ENCODE data around the gene NDUFB2. TPM values are rescaled to one million over a fixed set of nuclear protein-coding genes. Genes with fewer than 3 reads are reported as not detected.
A peak's percentile ranks its signal among the peaks of the same experiment; 100 is the strongest.
"Not testable (repeated sequence)": the region's sequence is repeated elsewhere in the genome, so short reads cannot be mapped to it uniquely, and the experiment has no call there.

Gene NDUFB2
- total RNA-seq, 2 experiments from 2014 or later: 213 to 221 TPM

- Mint-ChIP-seq H3K4me1 (ENCODE audit: low read depth) (peaks cover 17% of the 10 kb centered on the region), H3K27ac (no peak overlapping the region), H3K9me3 (ENCODE audit: insufficient read depth) (no peaks in the 10 kb centered on the region), H3K36me3 (ENCODE audit: low read depth) (no peaks in the 10 kb centered on the region), H3K27me3 (ENCODE audit: low read depth) (no peaks in the 10 kb centered on the region), H3K4me3 (no peak overlapping the region)
- ChIA-PET CTCF (interaction anchor here (0.6 to 2.5 kb wide), 7 partner anchors 15 to 292 kb away, joined by 3 to 11 read pairs (median 3); partner anchors contain the start of gene MRPS33), POLR2A (no interaction called here)
- ATAC-seq (no peak), DNase-seq (no peak)
Observed at GRCh38 chr7:140722254-140722653, 25.7 kb downstream of the NDUFB2 start.

DNA sequence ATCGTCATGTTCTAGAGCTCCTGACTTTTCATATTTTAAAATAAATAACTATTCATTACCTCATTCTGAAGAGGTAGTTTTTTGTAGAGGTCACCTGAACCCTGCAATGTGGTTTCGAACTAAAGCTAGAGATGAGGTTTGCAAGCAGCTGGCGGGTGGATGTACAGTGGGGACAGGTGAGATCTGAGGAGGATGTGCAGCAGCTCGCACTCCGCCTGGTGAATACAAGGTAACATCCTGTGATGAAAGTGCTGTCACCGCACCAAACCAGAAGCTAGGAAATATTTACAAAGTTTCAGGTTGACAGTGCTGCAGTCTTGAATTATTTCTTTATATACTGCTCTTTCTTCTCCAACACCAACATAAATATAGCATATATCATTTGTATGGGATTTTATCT, 26.5 kb downstream of the NDUFB2 start:
- CTCF ChIA-PET: interaction anchor here (1.0 to 2.5 kb wide), 8 partner anchors 16 to 292 kb away, joined by 3 to 11 read pairs (median 3); partner anchors contain the start of gene MRPS33
- Mint-ChIP-seq H3K36me3 (ENCODE audit: low read depth) (no peaks in the 10 kb centered on the region), H3K9me3 (ENCODE audit: insufficient read depth) (no peaks in the 10 kb centered on the region), H3K27me3 (ENCODE audit: low read depth) (no peaks in the 10 kb centered on the region), H3K4me3 (no peak overlapping the region), H3K27ac (peak overlapping the region; percentile 16), H3K4me1 (ENCODE audit: low read depth) (peaks cover 17% of the 10 kb centered on the region)
- peak; percentile 90 for ATAC-seq
- peak; percentile 66 for DNase-seq
- POLR2A ChIA-PET: interaction anchor here (0.8 kb wide), 1 partner anchor 8 kb away, joined by 5 read pairs; no protein-coding TSS in a partner anchor

GRCh38 chr7:140723574-140723973, 27.1 kb downstream of the NDUFB2 start:
- POLR2A ChIA-PET: interaction anchor here (0.8 kb wide), 1 partner anchor 9 kb away, joined by 5 read pairs; no protein-coding TSS in a partner anchor
- Mint-ChIP-seq H3K27me3 (ENCODE audit: low read depth) (no peaks in the 10 kb centered on the region), H3K36me3 (ENCODE audit: low read depth) (no peaks in the 10 kb centered on the region), H3K4me1 (ENCODE audit: low read depth) (peaks cover 17% of the 10 kb centered on the region), H3K9me3 (ENCODE audit: insufficient read depth) (no peaks in the 10 kb centered on the region), H3K27ac (no peak overlapping the region), H3K4me3 (no peak overlapping the region)
- ATAC-seq: no peak
- no peak for DNase-seq
- CTCF ChIA-PET: interaction anchor here (1.0 to 2.5 kb wide), 5 partner anchors 17 to 291 kb away, joined by 3 to 11 read pairs (median 3); partner anchors contain the start of gene MRPS33

- no peak overlapping the region for H3K4me3 Mint-ChIP-seq
- H3K36me3 Mint-ChIP-seq (ENCODE audit: low read depth): no peaks in the 10 kb centered on the region
- CTCF ChIA-PET: interaction anchor here (0.7 to 2.5 kb wide), 2 partner anchors 86 to 865 kb away, joined by 3 to 11 read pairs; no protein-coding TSS in a partner anchor
- ATAC-seq (no peak), DNase-seq (no peak)
- no peaks in the 10 kb centered on the region for H3K27me3 Mint-ChIP-seq (ENCODE audit: low read depth)
- H3K9me3 Mint-ChIP-seq (ENCODE audit: insufficient read depth): no peaks in the 10 kb centered on the region
- H3K4me1 Mint-ChIP-seq (ENCODE audit: low read depth): peaks cover 15% of the 10 kb centered on the region
- POLR2A ChIA-PET: no interaction called here
- H3K27ac Mint-ChIP-seq: no peak overlapping the region
Observed at GRCh38 chr7:140724706-140725105, 28.2 kb downstream of the NDUFB2 start.

DNA sequence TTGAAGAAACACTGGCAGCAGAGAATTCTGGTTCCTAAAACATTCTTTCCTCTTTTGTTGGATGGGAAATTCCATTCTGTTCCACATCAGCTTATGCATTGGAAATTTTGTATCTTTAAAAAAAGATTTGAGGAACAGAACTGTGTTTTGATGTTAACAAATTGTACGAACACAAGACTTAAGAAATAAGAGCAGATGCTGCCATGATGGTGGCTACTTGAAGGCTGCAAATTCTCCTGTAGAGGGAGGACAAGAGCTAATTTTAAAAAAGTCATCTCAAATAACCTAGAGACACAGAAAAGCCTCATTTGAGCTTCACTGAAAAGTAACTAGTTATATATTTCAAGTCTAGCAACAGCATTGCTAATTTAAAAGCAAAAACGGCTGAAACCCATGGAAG, 29.8 kb downstream of the NDUFB2 start:
- no peaks in the 10 kb centered on the region for H3K9me3 Mint-ChIP-seq (ENCODE audit: insufficient read depth)

GRCh38 chr7:140732416-140732815, 35.9 kb downstream of the NDUFB2 start:
- Mint-ChIP-seq H3K36me3 (ENCODE audit: low read depth) (peaks cover 6% of the 10 kb centered on the region), H3K4me3 (no peak overlapping the region), H3K9me3 (ENCODE audit: insufficient read depth) (no peaks in the 10 kb centered on the region), H3K27ac (no peak overlapping the region), H3K27me3 (ENCODE audit: low read depth) (no peaks in the 10 kb centered on the region), H3K4me1 (ENCODE audit: low read depth) (no peaks in the 10 kb centered on the region)
- DNase-seq (no peak), ATAC-seq (no peak)
- ChIA-PET POLR2A (no interaction called here), CTCF (interaction anchor here (1.1 kb wide), 1 partner anchor 80 kb away, joined by 3 read pairs; no protein-coding TSS in a partner anchor)

More for the DNA sequence above, 29.8 kb downstream of the NDUFB2 start:
- Mint-ChIP-seq H3K36me3 (ENCODE audit: low read depth) (no peaks in the 10 kb centered on the region), H3K4me1 (ENCODE audit: low read depth) (peaks cover 15% of the 10 kb centered on the region), H3K27ac (no peak overlapping the region), H3K4me3 (no peak overlapping the region), H3K27me3 (ENCODE audit: low read depth) (no peaks in the 10 kb centered on the region)
- DNase-seq: no peak
- ChIA-PET CTCF (interaction anchor here (1.0 to 2.7 kb wide), 8 partner anchors 10 to 286 kb away, joined by 3 to 19 read pairs (median 6); no protein-coding TSS in a partner anchor), POLR2A (no interaction called here)
- no peak for ATAC-seq

DNA sequence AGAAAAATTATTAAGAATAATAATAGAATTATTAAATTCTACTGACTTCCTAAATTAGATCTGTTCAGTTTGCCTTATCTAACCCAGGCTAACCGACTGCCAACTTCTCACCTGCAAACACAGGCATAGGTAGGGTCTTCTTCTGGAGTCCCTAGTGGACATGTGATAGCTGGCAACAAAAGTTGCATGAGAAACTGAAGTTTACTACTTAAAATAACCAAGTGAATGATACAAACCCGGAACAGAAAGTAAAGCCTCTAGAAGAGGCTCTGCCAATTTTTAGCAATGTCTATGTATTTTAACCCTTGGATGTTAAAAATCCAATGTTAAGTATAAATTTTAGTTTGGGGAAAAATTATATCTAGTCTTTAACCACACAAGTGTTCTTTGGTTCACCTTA, 37.6 kb downstream of the NDUFB2 start:
- peaks cover 12% of the 10 kb centered on the region for H3K36me3 Mint-ChIP-seq (ENCODE audit: low read depth)
- H3K4me1 Mint-ChIP-seq (ENCODE audit: low read depth): no peaks in the 10 kb centered on the region
- no peak for DNase-seq
- H3K9me3 Mint-ChIP-seq (ENCODE audit: insufficient read depth): no peaks in the 10 kb centered on the region
- POLR2A ChIA-PET: no interaction called here
- no peak overlapping the region for H3K4me3 Mint-ChIP-seq
- no peaks in the 10 kb centered on the region for H3K27me3 Mint-ChIP-seq (ENCODE audit: low read depth)
- H3K27ac Mint-ChIP-seq: no peak overlapping the region
- no peak for ATAC-seq
- CTCF ChIA-PET: no interaction called here

GRCh38 chr7:140734729-140735128, 38.2 kb downstream of the NDUFB2 start:
- ATAC-seq (no peak), DNase-seq (no peak)
- Mint-ChIP-seq H3K4me3 (no peak overlapping the region), H3K27ac (no peak overlapping the region), H3K4me1 (ENCODE audit: low read depth) (no peaks in the 10 kb centered on the region), H3K9me3 (ENCODE audit: insufficient read depth) (no peaks in the 10 kb centered on the region), H3K36me3 (ENCODE audit: low read depth) (peaks cover 16% of the 10 kb centered on the region), H3K27me3 (ENCODE audit: low read depth) (no peaks in the 10 kb centered on the region)
- CTCF ChIA-PET: no interaction called here
- POLR2A ChIA-PET: no interaction called here

DNA sequence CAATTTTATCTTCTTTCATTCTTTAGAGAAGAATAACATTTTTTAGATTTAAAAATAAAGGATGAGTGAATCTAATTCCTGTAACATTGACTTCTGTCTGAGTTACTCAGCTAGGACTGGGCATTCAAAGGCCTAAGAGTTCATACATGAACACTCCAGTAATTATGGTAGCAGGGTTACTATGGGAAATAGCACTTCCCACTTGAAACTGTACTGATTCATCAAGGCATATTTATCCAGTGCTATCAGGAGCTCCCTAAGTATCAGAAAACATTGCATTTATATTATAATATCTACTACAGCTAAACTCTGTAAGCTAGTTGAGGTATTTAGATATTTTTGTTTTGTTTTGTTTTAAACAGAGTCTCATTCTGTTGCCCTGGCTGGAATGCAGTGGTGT, 41.8 kb downstream of the NDUFB2 start:
- H3K36me3 Mint-ChIP-seq (ENCODE audit: low read depth): peaks cover 18% of the 10 kb centered on the region
- no peak overlapping the region for H3K4me3 Mint-ChIP-seq
- H3K4me1 Mint-ChIP-seq (ENCODE audit: low read depth): no peaks in the 10 kb centered on the region
- H3K9me3 Mint-ChIP-seq (ENCODE audit: insufficient read depth): no peaks in the 10 kb centered on the region
- DNase-seq (no peak), ATAC-seq (no peak)
- ChIA-PET CTCF (interaction anchor here (2.0 kb wide), 1 partner anchor 12 kb away, joined by 8 read pairs; no protein-coding TSS in a partner anchor), POLR2A (no interaction called here)
- no peak overlapping the region for H3K27ac Mint-ChIP-seq
- no peaks in the 10 kb centered on the region for H3K27me3 Mint-ChIP-seq (ENCODE audit: low read depth)

GRCh38 chr7:140743255-140743654, 46.7 kb downstream of the NDUFB2 start:
- H3K36me3 Mint-ChIP-seq (ENCODE audit: low read depth): peaks cover 19% of the 10 kb centered on the region
- H3K27ac Mint-ChIP-seq; H3K4me1 Mint-ChIP-seq (ENCODE audit: low read depth); CTCF ChIA-PET; DNase-seq; ATAC-seq; POLR2A ChIA-PET; H3K4me3 Mint-ChIP-seq; H3K9me3 Mint-ChIP-seq (ENCODE audit: insufficient read depth); H3K27me3 Mint-ChIP-seq (ENCODE audit: low read depth): not testable (repeated sequence)

DNA sequence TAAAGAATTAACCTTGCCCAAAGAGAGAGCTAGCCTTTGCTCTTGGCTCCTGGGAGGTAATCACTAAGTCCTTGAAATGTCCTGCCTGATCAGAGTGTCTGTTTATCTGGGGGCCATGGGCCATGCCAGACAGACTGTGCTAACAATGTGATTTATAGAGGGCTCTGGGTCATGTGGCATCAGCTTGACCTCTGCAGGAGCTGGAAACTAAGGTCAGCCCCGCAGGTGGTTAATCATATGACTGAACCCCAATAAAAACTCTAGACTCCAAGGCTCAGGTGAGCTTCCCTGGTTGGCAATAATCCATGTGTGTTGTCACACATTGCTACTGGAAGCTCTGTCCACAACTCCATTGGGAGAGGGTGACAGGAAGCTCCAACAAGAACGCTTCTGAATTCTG, 47.5 kb downstream of the NDUFB2 start:
- Mint-ChIP-seq H3K27ac (no peak overlapping the region), H3K36me3 (ENCODE audit: low read depth) (peaks cover 15% of the 10 kb centered on the region), H3K27me3 (ENCODE audit: low read depth) (no peaks in the 10 kb centered on the region), H3K9me3 (ENCODE audit: insufficient read depth) (no peaks in the 10 kb centered on the region), H3K4me3 (no peak overlapping the region), H3K4me1 (ENCODE audit: low read depth) (no peaks in the 10 kb centered on the region)
- DNase-seq (no peak), ATAC-seq (no peak)
- POLR2A ChIA-PET: no interaction called here
- CTCF ChIA-PET: no interaction called here

DNA sequence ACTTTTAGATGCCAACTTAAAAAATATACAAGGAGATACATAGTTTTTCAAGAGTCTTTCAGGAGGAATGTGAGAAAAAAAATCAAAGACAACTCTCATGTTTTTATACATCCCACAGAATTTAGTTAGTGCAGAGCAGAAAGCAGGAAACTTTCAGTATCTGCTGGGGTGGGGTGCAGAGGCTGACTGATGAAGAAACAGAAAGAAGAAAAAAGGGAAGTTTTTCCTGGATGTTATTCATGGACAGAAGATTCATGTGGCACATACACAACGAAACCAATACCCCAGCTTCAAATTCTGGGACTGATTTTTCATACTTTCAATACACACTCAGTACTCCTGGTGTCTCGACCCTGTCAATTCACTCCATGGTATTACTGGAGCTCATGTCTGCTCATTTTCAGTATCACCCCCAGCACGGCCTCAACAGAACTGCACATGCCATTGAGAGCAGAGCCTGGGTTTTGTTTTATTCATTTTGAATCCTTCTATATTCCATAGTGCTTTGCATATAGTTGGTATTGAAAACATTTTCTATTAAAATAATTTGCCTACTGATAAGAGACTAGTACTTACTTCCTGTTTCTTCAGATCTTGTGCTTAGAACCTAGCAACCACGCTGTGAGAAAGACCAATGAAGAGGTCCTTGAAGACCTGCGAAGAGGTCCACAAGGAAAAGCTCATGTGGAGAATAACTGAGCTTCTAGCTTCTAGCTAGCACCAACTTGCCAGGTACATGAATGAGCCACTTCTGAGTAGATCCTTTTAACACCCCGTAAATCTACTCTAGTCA, 49.0 kb downstream of the NDUFB2 start:
- H3K27me3 Mint-ChIP-seq (ENCODE audit: low read depth): no peaks in the 10 kb centered on the region
- ATAC-seq (no peak), DNase-seq (no peak)
- no peaks in the 10 kb centered on the region for H3K4me1 Mint-ChIP-seq (ENCODE audit: low read depth)
- peaks cover 10% of the 10 kb centered on the region for H3K36me3 Mint-ChIP-seq (ENCODE audit: low read depth)
- no peak overlapping the region for H3K27ac Mint-ChIP-seq
- CTCF ChIA-PET: interaction anchor here (1.0 kb wide), 1 partner anchor 65 kb away, joined by 3 read pairs; no protein-coding TSS in a partner anchor
- no peaks in the 10 kb centered on the region for H3K9me3 Mint-ChIP-seq (ENCODE audit: insufficient read depth)
- H3K4me3 Mint-ChIP-seq: no peak overlapping the region
- POLR2A ChIA-PET: interaction anchor here (1.4 kb wide), 1 partner anchor 269 kb away, joined by 3 read pairs; no protein-coding TSS in a partner anchor

Measured in activated CD8-positive, alpha-beta T cell treated with anti-CD3 and anti-CD28 coated beads, Interleukin-2, amount 10 ng/mL, durations not matched to agents 7 days and 5 days (primary cell).